ENCODE measurements around the gene S100A8.
A peak's percentile ranks its signal among the peaks of the same experiment; 100 is the strongest.

The S100A8 gene

DNA sequence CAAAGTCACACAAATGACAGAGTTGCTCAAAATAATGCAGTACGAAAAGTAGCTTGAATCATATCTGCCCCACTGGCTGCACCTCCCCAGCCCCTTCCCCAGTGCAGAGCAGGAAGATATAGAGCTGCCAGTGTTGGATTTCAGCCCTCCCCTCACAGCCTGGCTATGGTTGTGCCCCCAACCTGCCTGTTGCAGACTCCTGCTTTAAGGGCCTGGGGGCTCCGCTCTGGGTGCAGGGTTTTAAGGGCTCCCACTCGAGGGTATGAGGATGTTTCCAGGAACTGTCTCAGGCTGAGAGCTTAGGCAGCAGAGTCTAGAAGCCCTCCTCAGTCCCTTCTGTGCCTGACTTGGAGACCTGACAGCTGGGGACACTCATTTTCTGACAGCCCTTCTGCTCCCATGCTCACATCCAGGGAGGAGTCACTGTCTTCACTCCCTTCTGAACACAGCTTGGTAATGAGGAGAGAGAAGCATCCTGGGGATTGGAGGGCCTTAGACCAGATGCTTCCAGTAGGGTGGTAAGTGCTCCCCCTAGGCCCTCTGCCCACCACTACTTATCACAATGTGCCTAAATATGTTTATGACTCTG is 28.6 kb downstream of the S100A8 start:
- DNase-seq (ENCODE audit: low read depth in 1 of 2, low spot score in 1 of 2), result no peak

- DNase-seq (ENCODE audit: low read depth in 1 of 2, low spot score in 1 of 2), result no peak
These were observed 29.3 kb downstream of the S100A8 start for GRCh38 chr1:153361480-153362109.

GRCh38 chr1:153360592-153361479 is 30.0 kb downstream of the S100A8 start:
- DNase-seq (ENCODE audit: low read depth in 1 of 2, low spot score in 1 of 2), result no peak

GRCh38 chr1:153360190-153360589 is 30.7 kb downstream of the S100A8 start:
- no peak for DNase-seq (ENCODE audit: low read depth in 1 of 2, low spot score in 1 of 2)

DNA sequence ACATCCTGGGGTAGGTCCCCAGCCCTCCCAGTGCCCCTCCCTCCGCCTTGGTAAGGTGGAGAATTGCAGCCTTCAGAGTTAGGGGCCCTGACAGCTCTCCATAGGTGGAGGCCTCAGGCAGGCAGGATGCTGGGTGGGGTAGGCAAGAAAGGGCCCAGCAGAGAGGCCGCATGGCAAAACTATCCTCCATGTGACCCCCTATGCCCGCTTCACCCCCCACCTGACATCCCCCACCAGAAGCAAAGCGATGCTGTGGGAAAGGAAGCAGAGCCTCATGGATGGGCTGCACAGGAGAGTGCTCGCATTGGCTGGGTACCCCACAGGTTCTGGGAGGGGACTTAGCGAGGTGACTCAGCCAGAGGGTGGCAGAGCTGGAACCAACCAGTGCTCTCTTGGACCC is 31.6 kb downstream of the S100A8 start:
- DNase-seq (ENCODE audit: low read depth in 1 of 2, low spot score in 1 of 2), result no peak

GRCh38 chr1:153358691-153358975 is 32.2 kb downstream of the S100A8 start:
- no peak for DNase-seq (ENCODE audit: low read depth in 1 of 2, low spot score in 1 of 2)

DNA sequence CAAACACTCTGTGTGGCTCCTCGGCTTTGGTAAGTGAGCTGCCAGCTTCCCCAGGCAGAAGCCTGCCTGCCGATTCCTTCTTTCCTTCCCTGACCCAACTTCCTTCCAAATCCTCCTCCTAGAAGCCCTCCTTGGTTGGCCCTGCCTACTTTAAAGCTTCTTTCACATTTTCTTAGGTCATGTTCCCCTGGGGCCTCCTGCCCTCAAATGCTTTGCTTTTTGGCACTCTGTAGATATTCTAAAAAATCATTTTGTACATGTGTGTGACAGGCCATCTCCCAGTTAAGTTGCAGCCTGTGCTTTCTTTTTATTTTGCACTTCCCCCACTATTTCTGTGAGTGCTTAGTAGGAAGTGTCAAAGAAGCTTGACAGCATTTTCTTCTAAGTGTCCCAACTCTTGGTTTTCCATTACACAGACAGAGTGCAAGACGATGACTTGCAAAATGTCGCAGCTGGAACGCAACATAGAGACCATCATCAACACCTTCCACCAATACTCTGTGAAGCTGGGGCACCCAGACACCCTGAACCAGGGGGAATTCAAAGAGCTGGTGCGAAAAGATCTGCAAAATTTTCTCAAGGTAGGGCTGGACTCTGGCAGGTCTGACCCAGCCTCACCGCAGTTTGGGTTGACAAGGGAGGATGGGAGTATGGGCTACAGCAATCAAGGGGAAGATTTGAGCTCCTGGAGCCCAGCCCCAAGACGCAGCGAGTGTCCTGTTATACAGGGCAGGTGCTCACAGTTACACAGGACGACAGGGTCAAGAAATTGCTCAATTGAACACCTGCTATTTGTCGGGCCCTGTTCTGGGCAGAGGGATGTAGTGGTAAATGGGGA is 32.8 kb downstream of the S100A8 start, which contains the start of gene S100A9:
Gene S100A9 (plus strand): TSS at position 2 of the 838 bp plus-strand sequence. CDS start 430 bp downstream, at position 432.
- DNase-seq (ENCODE audit: low read depth in 1 of 2, low spot score in 1 of 2), result no peak

DNA sequence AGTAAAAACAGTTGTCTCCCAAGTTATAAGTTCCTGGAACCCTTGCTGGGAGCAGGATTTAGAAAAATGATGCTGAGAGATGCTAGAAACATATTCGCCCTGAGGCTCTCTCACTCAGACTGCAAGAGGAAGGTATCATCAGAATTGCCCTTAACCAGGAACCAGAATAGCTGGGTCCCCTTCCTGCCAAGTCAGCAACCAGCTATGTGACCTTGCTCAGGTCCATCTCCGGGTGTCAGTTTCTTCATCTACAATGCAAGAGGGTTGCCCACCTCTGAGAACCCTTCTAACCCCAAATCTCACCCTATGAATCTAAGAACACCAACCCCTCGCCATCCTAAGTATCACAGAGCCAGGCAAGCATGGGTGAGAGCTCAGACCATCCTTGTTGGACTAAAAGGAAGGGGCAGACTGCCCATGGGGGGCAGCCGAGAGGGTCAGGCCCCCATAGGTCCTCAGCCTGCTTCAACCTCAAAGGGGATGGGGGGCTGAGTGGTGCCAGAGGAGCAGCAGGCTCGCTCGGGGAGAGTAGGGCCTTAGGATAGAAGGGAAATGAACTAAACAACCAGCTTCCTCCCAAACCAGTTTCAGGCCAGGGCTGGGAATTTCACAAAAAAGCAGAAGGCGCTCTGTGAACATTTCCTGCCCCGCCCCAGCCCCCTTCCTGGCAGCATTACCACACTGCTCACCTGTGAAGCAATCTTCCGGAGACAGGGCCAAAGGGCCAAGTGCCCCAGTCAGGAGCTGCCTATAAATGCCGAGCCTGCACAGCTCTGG is 33.6 kb downstream of the S100A8 start:
- no peak for DNase-seq (ENCODE audit: low read depth in 1 of 2, low spot score in 1 of 2)

- no peak for DNase-seq (ENCODE audit: low read depth in 1 of 2, low spot score in 1 of 2)
These were observed 34.3 kb downstream of the S100A8 start for GRCh38 chr1:153356392-153357075.

DNA sequence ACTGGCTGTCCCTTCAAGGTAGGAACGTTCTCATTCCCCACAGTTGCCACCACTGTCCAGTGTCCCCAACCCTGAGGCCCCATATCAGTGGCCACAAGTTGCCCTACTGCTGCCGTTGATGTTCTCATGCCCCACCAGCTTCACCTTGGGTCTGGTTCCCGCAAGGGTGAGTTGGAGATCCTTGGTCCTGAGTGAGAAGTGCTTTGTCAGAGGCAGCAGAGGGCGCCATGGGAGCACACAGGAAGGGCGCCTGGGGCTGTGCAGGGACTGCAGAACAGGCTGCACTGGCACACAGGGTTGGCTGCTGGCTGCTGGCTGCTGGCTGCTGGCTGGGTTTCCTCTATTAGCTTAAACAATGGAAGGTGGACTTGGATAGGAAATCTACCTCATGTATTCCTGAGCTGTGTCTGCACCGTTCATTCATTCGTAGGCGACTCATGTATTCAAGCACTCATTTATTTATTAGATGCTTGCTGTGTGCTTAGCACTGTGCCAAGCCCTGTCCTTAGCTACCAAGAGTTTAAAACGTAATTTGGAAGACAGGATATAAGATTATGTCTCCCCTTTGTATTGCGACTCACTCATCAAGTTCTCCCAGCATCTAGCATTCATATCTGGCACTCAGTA is 35.3 kb downstream of the S100A8 start:
- peak in 1 of 2 donors; percentile 7 for DNase-seq (ENCODE audit: low read depth in 1 of 2, low spot score in 1 of 2)

GRCh38 chr1:153354515-153355193 is 36.2 kb downstream of the S100A8 start:
- no peak for DNase-seq (ENCODE audit: low read depth in 1 of 2, low spot score in 1 of 2)

GRCh38 chr1:153353226-153353947 is 37.5 kb downstream of the S100A8 start:
- no peak for DNase-seq (ENCODE audit: low read depth in 1 of 2, low spot score in 1 of 2)

DNA sequence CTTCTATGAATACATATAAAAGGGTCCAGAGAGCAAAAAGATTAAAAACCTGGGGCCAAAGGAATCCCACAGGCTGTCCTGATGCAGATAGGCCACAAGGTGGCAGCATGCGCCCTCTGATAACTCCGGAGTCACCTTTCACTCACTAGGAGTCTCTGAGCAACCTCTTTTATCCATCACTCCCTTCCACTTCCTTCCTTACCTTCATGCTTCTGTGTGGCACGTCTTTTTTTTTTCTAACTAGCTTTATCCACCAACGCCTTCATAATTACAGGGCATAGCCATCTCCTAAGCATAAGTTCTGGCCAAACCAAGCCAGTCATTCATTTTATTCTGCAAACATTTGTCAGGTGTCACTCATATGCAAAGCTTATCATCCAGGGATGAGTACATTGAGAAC is 38.4 kb downstream of the S100A8 start:
- DNase-seq (ENCODE audit: low read depth in 1 of 2, low spot score in 1 of 2), result peak in 1 of 2 donors; percentile 40

DNA sequence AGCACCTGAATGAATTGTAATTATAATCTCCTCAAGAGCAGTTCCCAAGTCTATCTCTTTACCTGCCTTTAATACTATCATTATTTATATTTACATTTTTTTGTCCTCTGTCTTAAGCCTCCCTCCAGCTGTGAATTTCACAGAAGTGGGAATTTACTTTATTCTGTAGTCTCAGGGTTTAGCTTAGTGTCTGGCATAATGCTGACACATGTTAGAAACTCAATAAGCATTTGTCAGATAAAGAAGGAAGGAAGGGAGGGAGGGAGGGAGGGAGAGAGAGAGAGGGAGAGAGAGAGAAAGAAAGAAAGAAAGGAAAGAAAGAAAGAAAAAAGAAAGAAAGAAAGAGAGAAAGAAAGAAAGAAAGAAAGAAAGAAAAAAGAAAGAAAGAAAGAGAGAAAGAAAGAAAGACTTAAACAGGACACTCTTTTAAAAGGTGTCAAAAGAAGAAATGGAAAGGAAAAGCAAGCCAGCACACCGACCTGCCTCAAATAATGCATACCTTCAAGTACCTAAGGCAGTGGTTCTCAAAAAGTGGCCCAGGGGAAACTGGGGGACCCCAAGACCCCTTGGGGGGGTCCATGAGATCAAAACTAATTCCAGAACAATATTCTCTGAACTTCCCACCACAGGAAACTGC is 40.4 kb downstream of the S100A8 start:
- no peak for DNase-seq (ENCODE audit: low read depth in 1 of 2, low spot score in 1 of 2)

DNA sequence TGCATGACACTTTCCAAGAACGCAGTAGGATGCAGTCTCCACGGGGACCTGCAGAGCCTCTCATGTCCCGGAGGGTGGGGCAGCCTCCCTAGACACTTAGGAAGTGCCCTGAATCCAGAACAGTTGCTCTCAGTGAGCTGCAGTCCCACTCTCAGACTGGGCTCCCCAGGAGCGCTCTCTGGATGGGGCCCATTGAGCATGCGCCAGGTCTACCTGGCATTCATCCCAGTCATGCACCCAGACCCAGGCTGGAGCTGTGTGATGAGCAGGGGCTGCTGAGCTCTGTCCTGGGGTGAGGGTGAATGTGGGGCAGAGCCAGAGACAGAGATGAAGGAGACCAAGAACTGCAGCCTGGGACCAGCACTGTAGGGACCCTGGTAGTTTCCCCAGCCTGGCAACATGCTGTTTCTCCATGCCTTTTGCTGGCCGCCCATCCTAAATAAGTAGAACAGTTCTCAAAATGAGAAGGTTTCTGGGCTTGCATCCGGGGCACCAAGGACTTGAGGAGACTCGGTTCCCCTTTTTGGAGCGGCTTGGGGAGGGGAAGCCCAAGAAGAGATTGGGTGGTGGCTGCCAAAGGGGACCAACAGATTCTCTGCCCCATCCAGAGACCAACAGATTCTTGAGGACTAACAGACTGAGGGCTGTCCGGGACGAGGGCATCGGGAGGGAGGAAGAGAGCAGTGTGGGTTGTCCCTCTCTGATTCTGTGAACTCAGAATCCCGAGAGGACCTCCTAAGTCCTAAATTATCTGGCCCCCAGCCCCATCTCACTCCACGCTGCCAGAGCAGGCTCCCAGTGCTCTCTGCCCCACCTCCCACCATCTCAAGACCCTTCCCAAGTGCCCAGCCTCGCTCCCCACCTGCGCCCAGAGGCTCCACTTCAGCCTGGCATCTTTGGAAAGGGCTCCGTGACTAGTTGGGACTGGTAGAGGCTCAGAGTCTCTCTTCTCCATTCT is 41.2 kb downstream of the S100A8 start:
- DNase-seq (ENCODE audit: low read depth in 1 of 2, low spot score in 1 of 2), result no peak

GRCh38 chr1:153348511-153349362 is 42.1 kb downstream of the S100A8 start, which contains the start of gene PGLYRP4:
Gene PGLYRP4 (minus strand): TSS chr1:153348841. CDS start chr1:153347932, 909 bp downstream.
- no peak for DNase-seq (ENCODE audit: low read depth in 1 of 2, low spot score in 1 of 2)
